SU-DHL-6 (cell line): Measurements from ENCODE around the gene TREM2.

ENCODE experiments used
- EZH2phosphoT487 ChIP-seq: fragments of 200-600 bp; sonication (generic), shearing (Covaris generic); conservative IDR thresholded peaks from 2 replicates; pipeline ENCODE4 v1.6.1; 2018; ENCODE audit warnings: mild to moderate bottlenecking, antibody characterized with exemption, low read length, moderate library complexity, mixed read lengths
- TF ChIP-seq, protein P1 (sequence below): fragments of 200-600 bp; sonication (generic); IDR thresholded peaks from one replicate; pipeline ENCODE4 v1.5.1; 2017; ENCODE audit warnings: antibody characterized with exemption, mild to moderate bottlenecking, low read length, moderate library complexity; ENCODE audit not compliant: insufficient read depth, poor library complexity, severe bottlenecking

DNA sequence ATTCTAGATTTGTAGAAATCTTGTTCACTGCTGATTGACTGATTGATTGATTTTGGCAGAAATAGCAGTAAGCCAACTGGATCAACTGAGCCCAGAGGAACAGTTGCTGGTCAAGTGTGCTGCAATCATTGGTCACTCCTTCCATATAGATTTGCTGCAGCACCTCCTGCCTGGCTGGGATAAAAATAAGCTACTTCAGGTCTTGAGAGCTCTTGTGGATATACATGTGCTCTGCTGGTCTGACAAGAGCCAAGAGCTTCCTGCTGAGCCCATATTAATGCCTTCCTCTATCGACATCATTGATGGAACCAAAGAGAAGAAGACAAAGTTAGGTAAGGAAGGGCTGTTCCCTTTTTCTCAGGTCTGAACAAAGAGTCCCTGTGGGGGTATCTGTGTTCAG, 40.0 kb downstream of the TREM2 start:
- TF ChIP-seq, protein P1, sequence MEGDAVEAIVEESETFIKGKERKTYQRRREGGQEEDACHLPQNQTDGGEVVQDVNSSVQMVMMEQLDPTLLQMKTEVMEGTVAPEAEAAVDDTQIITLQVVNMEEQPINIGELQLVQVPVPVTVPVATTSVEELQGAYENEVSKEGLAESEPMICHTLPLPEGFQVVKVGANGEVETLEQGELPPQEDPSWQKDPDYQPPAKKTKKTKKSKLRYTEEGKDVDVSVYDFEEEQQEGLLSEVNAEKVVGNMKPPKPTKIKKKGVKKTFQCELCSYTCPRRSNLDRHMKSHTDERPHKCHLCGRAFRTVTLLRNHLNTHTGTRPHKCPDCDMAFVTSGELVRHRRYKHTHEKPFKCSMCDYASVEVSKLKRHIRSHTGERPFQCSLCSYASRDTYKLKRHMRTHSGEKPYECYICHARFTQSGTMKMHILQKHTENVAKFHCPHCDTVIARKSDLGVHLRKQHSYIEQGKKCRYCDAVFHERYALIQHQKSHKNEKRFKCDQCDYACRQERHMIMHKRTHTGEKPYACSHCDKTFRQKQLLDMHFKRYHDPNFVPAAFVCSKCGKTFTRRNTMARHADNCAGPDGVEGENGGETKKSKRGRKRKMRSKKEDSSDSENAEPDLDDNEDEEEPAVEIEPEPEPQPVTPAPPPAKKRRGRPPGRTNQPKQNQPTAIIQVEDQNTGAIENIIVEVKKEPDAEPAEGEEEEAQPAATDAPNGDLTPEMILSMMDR: no peak
- no peak for TF ChIP-seq EZH2phosphoT487
